ENCODE measurements around the gene ILRUN. TPM values are rescaled to one million over a fixed set of nuclear protein-coding genes. Genes with fewer than 3 reads are reported as not detected.

Gene ILRUN
- total and polyA plus RNA-seq, 2 of the 8 experiments (the other 6 are each of a cell fraction or from before 2014, with no cell fraction given), result 39.2 to 81.2 TPM

- ChIA-PET POLR2A (ENCODE audit: partially characterized antibody) (no interaction called here), CTCF (ENCODE audit: partially characterized antibody) (no interaction called here)
- Histone ChIP-seq H3K14ac (ENCODE audit: insufficient read length) (no peak overlapping the region), H2BK12ac (ENCODE audit: low read depth, low read length) (no peak overlapping the region), H3K56ac (replicated peaks; ENCODE audit: insufficient read length, low read depth, low read length) (no peak overlapping the region), H2BK20ac (ENCODE audit: low read length) (no peak overlapping the region), H3K4me3 (ENCODE audit: extremely low read depth in 1 of 4, insufficient read depth in 2 of 4, low read depth in 3 of 4, low read length in 4 of 4) (no peak overlapping the region), H3K9me3 (ENCODE audit: insufficient read depth in 2 of 2, low read depth in 1 of 2, low read length in 1 of 2) (no peaks in the 10 kb centered on the region), H2AFZ (ENCODE audit: low read length) (no peak overlapping the region), H4K8ac (ENCODE audit: extremely low read depth, insufficient read depth, low read length) (no peak overlapping the region), H3K79me2 (ENCODE audit: control insufficient read depth in 1 of 2, insufficient read depth in 2 of 2, low read length in 2 of 2) (peaks cover 0 to 87% of the 10 kb centered on the region in 2 experiments; a peak in 2 of 4 replicates), H2BK5ac (ENCODE audit: low read depth, low read length) (no peak overlapping the region), H4K91ac (replicated peaks; ENCODE audit: insufficient read length, low read length) (no peak overlapping the region), H3K4me1 (replicated peaks in 1 of 4; ENCODE audit: control insufficient read depth in 3 of 4, insufficient read depth in 4 of 4, low read length in 3 of 4) (no peaks in the 10 kb centered on the region), H3K4me2 (ENCODE audit: insufficient read depth in 1 of 2, low read depth in 2 of 2, low read length in 2 of 2) (no peak overlapping the region), H3K23me2 (ENCODE audit: low read depth, low read length) (no peaks in the 10 kb centered on the region), H2BK120ac (replicated peaks; ENCODE audit: low read depth, low read length) (no peak overlapping the region), H2AK5ac (ENCODE audit: low read depth, low read length) (no peak overlapping the region), H3K9ac (replicated peaks in 1 of 4; ENCODE audit: extremely low read depth in 1 of 4, low read depth in 3 of 4, low read length in 3 of 4) (no peak overlapping the region), H4K20me1 (replicated peaks in 1 of 2; ENCODE audit: control insufficient read depth in 1 of 2, insufficient read depth in 2 of 2, low read length in 2 of 2) (peaks cover 4 to 10% of the 10 kb centered on the region in 2 experiments), H2BK15ac (ENCODE audit: low read length) (no peak overlapping the region), H3K23ac (ENCODE audit: insufficient read length) (no peak overlapping the region), H4K5ac (ENCODE audit: insufficient read length, low read depth, low read length) (no peak overlapping the region), H3K27ac (ENCODE audit: low read depth, low read length) (no peak overlapping the region), H3K27me3 (replicated peaks in 1 of 4; ENCODE audit: control insufficient read depth in 3 of 4, extremely low read depth in 1 of 4, insufficient read depth in 3 of 4, low read length in 3 of 4) (no peaks in the 10 kb centered on the region), H3K36me3 (ENCODE audit: control insufficient read depth in 2 of 4, insufficient read depth in 4 of 4, low read length in 3 of 4) (no peaks in the 10 kb centered on the region), H3K18ac (ENCODE audit: extremely low read depth, low read length) (no peak overlapping the region), H3K4ac (replicated peaks; ENCODE audit: insufficient read length, low read depth, low read length) (no peak overlapping the region), H3K79me1 (ENCODE audit: low read depth, low read length) (peaks cover 3% of the 10 kb centered on the region; the same call in 1 of the 2 replicates)
- TF ChIP-seq POU5F1 (IDR thresholded peaks at IDR 0.05; ENCODE audit: low read depth, low read length) (no peak), CEBPB (IDR thresholded peaks at IDR 0.05; ENCODE audit: low read depth, low read length) (peak; percentile 38; the same call in 1 of the 2 replicates)
- DNase-seq (ENCODE audit: low read depth in 1 of 2, low spot score in 2 of 2), result no peak
- no peak for FAIRE-seq
Observed at GRCh38 chr6:34689742-34690141, 6.8 kb downstream of the ILRUN start.
